ENCODE data around the gene AGER.

- TF ChIP-seq, protein P1, sequence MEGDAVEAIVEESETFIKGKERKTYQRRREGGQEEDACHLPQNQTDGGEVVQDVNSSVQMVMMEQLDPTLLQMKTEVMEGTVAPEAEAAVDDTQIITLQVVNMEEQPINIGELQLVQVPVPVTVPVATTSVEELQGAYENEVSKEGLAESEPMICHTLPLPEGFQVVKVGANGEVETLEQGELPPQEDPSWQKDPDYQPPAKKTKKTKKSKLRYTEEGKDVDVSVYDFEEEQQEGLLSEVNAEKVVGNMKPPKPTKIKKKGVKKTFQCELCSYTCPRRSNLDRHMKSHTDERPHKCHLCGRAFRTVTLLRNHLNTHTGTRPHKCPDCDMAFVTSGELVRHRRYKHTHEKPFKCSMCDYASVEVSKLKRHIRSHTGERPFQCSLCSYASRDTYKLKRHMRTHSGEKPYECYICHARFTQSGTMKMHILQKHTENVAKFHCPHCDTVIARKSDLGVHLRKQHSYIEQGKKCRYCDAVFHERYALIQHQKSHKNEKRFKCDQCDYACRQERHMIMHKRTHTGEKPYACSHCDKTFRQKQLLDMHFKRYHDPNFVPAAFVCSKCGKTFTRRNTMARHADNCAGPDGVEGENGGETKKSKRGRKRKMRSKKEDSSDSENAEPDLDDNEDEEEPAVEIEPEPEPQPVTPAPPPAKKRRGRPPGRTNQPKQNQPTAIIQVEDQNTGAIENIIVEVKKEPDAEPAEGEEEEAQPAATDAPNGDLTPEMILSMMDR (IDR thresholded peaks at IDR 0.05), result no peak
- TF ChIP-seq POLR2A (IDR thresholded peaks at IDR 0.05), result no peak
Observed at GRCh38 chr6:32213649-32214048, 29.6 kb upstream of the AGER start.
